Gastroesophageal sphincter (tissue), 4 donors: ENCODE measurements around the gene BCAS4. TPM values are rescaled to one million over a fixed set of nuclear protein-coding genes. Genes with fewer than 3 reads are reported as not detected.
"Not testable (repeated sequence)": the region's sequence is repeated elsewhere in the genome, so short reads cannot be mapped to it uniquely, and the experiment has no call there.

Experiments
- ATAC-seq: fragments of 150-250 bp; one replicate; pipeline ENCODE4 v1.9.1; 2016; ENCODE audit warnings: mild to moderate bottlenecking, moderate library complexity
- H3K27ac ChIP-seq, 4 donors: fragments of 200-600 bp; sonication (generic) in 3 of 4; 1 replicate in 3 of 4; 2 replicates in 1 of 4; pipeline ENCODE4 v1.5.1; 2016 to 2019
- H3K27me3 ChIP-seq: fragments of 200-600 bp; sonication (generic); one replicate; pipeline ENCODE4 v1.5.1; 2019
- H3K36me3 ChIP-seq, 2 donors: fragments of 200-600 bp; sonication (generic); one replicate each; pipeline ENCODE4 v1.5.1; 2019; ENCODE audit warnings: control low read depth in 1 of 2
- H3K4me1 ChIP-seq, 3 donors: fragments of 200-600 bp; sonication (generic); 1 replicate in 2 of 3; 2 replicates in 1 of 3; pipeline ENCODE4 v1.5.1; 2016 to 2019; ENCODE audit warnings: control low read depth in 2 of 3
- H3K4me3 ChIP-seq, 2 donors: fragments of 200-600 bp; sonication (generic); one replicate each; pipeline ENCODE4 v1.5.1; 2019; ENCODE audit warnings: mild to moderate bottlenecking in 1 of 2, moderate library complexity in 1 of 2
- H3K9me3 ChIP-seq, 3 donors: fragments of 200-600 bp; sonication (generic); one replicate each; pipeline ENCODE4 v1.5.1; 2017 to 2019; ENCODE audit warnings: control low read depth in 2 of 3
- CTCF ChIP-seq, 4 experiments: fragments of 200-600 bp in 2 of 4; fragments of 450-650 bp in 2 of 4; sonication (generic) in 1 of 4; IDR thresholded peaks; one replicate each; pipeline ENCODE4 v1.5.1; 2017 to 2019; ENCODE audit warnings: antibody characterized with exemption in 4 of 4, mild to moderate bottlenecking in 2 of 4, moderate library complexity in 2 of 4
- EP300 ChIP-seq: sonication (generic); formaldehyde crosslinking; IDR thresholded peaks from one replicate; pipeline ENCODE4 v1.6.1; 2017; ENCODE audit warnings: antibody characterized with exemption, mild to moderate bottlenecking
- POLR2A ChIP-seq, 2 donors: fragments of 450-650 bp; IDR thresholded peaks; one replicate each; pipeline ENCODE4 v1.6.1; 2017; ENCODE audit warnings: antibody characterized with exemption in 2 of 2, mild to moderate bottlenecking in 2 of 2, moderate library complexity in 1 of 2
- POLR2AphosphoS5 ChIP-seq: sonication (generic); formaldehyde crosslinking; IDR thresholded peaks from one replicate; pipeline ENCODE4 v1.6.1; 2017; ENCODE audit warnings: antibody characterized with exemption
- WGBS, 2 donors: methylation state at CpG; one replicate each; pipeline ENCODE4 v1.1.5; 2018; ENCODE audit warnings: low coverage in 1 of 2; 5-methylcytosine and 5-hydroxymethylcytosine counted together
- total RNA-seq, 4 donors: library from RNA; depleted of rRNA; stranded (reverse); fragments of >200 nt; gene quantifications; one replicate each; pipeline ENCODE4 v1.1.0, GENCODE V29; 2016

BCAS4 gene
- total RNA-seq, 4 donors from 2014 or later = 4.4 to 18.7 (median 4.7) TPM

- H3K9me3 ChIP-seq = no peaks in the 10 kb centered on the region
- WGBS, 2 donors = 93 to 96% methylated on average over 4 to 6 of the region's 8 CpGs
- peaks cover 0 to 11% (median 4%) of the 10 kb centered on the region in 3 donors for H3K4me1 ChIP-seq
- TF ChIP-seq CTCF (IDR thresholded peaks at IDR 0.05) (no peak), POLR2A (IDR thresholded peaks at IDR 0.05) (no peak), EP300 (no peak), POLR2AphosphoS5 (no peak)
- peak overlapping the region in 1 of 4 donors; percentile 5 for H3K27ac ChIP-seq
- H3K4me3 ChIP-seq = no peak overlapping the region
- no peaks in the 10 kb centered on the region for H3K36me3 ChIP-seq
- no peaks in the 10 kb centered on the region for H3K27me3 ChIP-seq
- no peak for ATAC-seq
Observed at GRCh38 chr20:50799890-50800550, 5.2 kb downstream of the BCAS4 start.

- H3K4me1 ChIP-seq, H3K9me3 ChIP-seq, ATAC-seq, H3K4me3 ChIP-seq, H3K27ac ChIP-seq, H3K36me3 ChIP-seq, H3K27me3 ChIP-seq: not testable (repeated sequence)
- 95% methylated on average over 7 of the region's 13 CpGs; no CpG with 5 or more reads in 1 of the 2 donors for WGBS, 2 donors
Observed at GRCh38 chr20:50800986-50801746, 6.3 kb downstream of the BCAS4 start.

- no peaks in the 10 kb centered on the region for H3K4me1 ChIP-seq
- H3K27me3 ChIP-seq = no peaks in the 10 kb centered on the region
- H3K27ac ChIP-seq = no peak overlapping the region
- 89 to 90% methylated on average over 4 to 5 of the region's 5 CpGs for WGBS, 2 donors
- H3K9me3 ChIP-seq = no peaks in the 10 kb centered on the region
- no peak overlapping the region for H3K4me3 ChIP-seq
- TF ChIP-seq CTCF (IDR thresholded peaks at IDR 0.05) (no peak), POLR2A (IDR thresholded peaks at IDR 0.05) (no peak), EP300 (no peak), POLR2AphosphoS5 (no peak)
- no peaks in the 10 kb centered on the region for H3K36me3 ChIP-seq
- ATAC-seq = no peak
Observed at GRCh38 chr20:50801747-50802125, 6.9 kb downstream of the BCAS4 start.

DNA sequence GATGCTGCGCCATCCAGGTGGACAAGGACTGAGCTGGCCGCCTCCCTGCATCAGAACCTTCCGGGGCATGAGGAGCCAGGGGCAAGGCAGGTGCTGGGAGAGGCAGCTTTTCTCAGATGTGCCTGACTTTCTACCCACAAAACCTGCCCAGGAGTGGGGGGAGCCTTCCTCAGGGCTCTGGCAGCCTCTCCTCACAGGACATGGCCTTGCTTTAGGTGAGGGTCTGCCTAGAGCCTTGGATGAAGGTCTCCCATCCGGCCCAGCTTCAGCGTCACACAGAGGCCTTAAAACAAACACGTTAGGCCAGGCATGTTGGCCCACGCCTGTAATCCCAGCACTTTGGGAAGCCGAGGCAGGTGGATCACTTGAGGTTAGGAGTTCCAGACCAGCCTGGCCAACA is 7.4 kb downstream of the BCAS4 start:
- 83% methylated on average over 3 of the region's 8 CpGs; no CpG with 5 or more reads in 1 of the 2 donors for WGBS, 2 donors
- no peak for ATAC-seq
- Histone ChIP-seq H3K36me3 (no peaks in the 10 kb centered on the region), H3K9me3 (no peaks in the 10 kb centered on the region), H3K27ac (no peak overlapping the region), H3K4me3 (no peak overlapping the region), H3K27me3 (no peaks in the 10 kb centered on the region), H3K4me1 (no peaks in the 10 kb centered on the region)
- TF ChIP-seq CTCF (IDR thresholded peaks at IDR 0.05) (no peak), EP300 (no peak), POLR2A (IDR thresholded peaks at IDR 0.05) (no peak), POLR2AphosphoS5 (no peak)

DNA sequence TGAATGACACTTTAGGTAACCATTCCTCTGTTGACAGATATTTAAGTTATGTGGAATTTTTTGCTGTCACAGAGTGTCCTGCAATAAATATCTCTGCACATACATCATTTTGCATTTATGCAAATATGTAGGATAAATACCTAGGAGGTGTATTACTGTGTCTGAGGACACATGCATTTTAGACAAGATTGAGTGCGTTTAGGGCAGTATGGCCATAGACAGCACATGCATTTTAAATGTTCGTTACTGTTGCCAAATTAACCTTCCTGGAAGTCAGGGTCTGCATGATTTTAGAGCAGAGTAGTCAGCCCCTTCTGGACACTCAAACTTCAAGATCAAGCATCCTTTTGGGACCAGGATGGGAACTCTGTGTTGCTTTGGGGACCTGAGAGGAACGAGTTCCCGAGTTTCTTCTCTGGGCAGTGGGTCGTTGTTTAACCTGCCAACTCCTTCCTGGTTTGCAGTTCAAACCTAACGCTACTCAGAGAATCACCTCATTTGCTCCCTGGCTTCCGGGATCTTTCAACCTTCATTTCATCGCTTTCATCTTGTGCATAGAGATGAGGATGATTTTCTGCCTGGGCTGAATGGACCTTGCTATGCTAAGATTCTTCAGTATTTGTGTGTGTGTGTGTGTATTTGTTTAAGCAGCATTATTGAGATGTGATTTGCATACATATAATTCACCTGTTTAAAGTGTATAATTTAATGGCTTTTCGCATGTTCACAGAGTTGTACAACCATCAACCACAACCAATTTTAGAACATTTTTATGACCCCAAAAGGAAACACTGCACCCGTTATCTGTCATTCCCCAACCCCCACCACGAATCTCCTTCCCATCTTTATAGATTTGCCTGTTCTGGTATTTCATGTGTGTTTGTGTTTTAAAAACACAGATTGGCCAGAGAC is 9.8 kb downstream of the BCAS4 start:
- WGBS, 2 donors = 59 to 61% methylated on average over 8 to 10 of the region's 11 CpGs
- Histone ChIP-seq H3K36me3 (no peaks in the 10 kb centered on the region), H3K4me3 (no peak overlapping the region), H3K9me3 (no peaks in the 10 kb centered on the region), H3K4me1 (no peaks in the 10 kb centered on the region), H3K27me3 (no peaks in the 10 kb centered on the region), H3K27ac (no peak overlapping the region)
- no peak for ATAC-seq
- no peak for TF ChIP-seq POLR2AphosphoS5
- no peak for TF ChIP-seq POLR2A (IDR thresholded peaks at IDR 0.05)
- TF ChIP-seq EP300 = no peak
- TF ChIP-seq CTCF (IDR thresholded peaks at IDR 0.05) = no peak
